Psoas muscle (tissue), 8 donors: ENCODE data around the gene TOE1. TPM values are rescaled to one million over a fixed set of nuclear protein-coding genes. Genes with fewer than 3 reads are reported as not detected.
A peak's percentile ranks its signal among the peaks of the same experiment; 100 is the strongest.

Experiments
- ATAC-seq, 4 donors: fragments of 200-7000 bp; cut with Tn5 transposase; one replicate each; pipeline ENCODE4 v1.9.1; 2020; ENCODE audit warnings: moderate library complexity in 3 of 4, mild to moderate bottlenecking in 2 of 4
- DNase-seq, 2 donors: peaks; one replicate each; pipeline ENCODE4 v3.0.0-alpha.2; 2020
- H3K27ac ChIP-seq: fragments of 200-600 bp; one replicate; pipeline ENCODE4 v1.8.0; 2022
- H3K27me3 ChIP-seq, 3 donors: fragments of 200-600 bp in 1 of 3; one replicate each; pipeline versions ENCODE4 v1.6.1 to v1.8.0; 2013 to 2022; ENCODE audit warnings: low read length in 2 of 3, mild to moderate bottlenecking in 2 of 3, moderate library complexity in 1 of 3; ENCODE audit not compliant: insufficient read depth in 3 of 3
- H3K36me3 ChIP-seq, 2 donors: fragments of 200-600 bp in 1 of 2; one replicate each; pipeline versions ENCODE4 v1.6.1 to v1.8.0; 2013 to 2022; ENCODE audit warnings: low read depth in 1 of 2, mild to moderate bottlenecking in 1 of 2, moderate library complexity in 1 of 2; ENCODE audit not compliant: insufficient read depth in 1 of 2
- H3K4me1 ChIP-seq: fragments of 200-600 bp; one replicate; pipeline ENCODE4 v1.8.0; 2022
- H3K4me3 ChIP-seq: fragments of 200-600 bp; one replicate; pipeline ENCODE4 v1.8.0; 2022; ENCODE audit warnings: mild to moderate bottlenecking
- H3K9me3 ChIP-seq: fragments of 200-600 bp; one replicate; pipeline ENCODE4 v1.8.0; 2022
- CTCF ChIP-seq: fragments of 200-600 bp; IDR thresholded peaks from one replicate; pipeline ENCODE4 v1.8.0; 2022; ENCODE audit warnings: antibody characterized with exemption
- WGBS, 3 donors: extraction: QIAGEN DNeasy Blood & Tissue Kit; methylation state at CpG; one replicate each; pipeline versions ENCODE4 v1.1.6 to v1.1.7; 2013; 5-methylcytosine and 5-hydroxymethylcytosine counted together
- intact Hi-C, 2 donors: fragments of 100-400 bp; cut with DNase I; formaldehyde crosslinking; loops; one replicate each; pipeline versions ENCODE4 v1.11.0 to v1.14.2; 2022
- polyA plus RNA-seq, 3 donors: library from polyadenylated mRNA; stranded (reverse); fragments of 200-250 nt; gene quantifications; one replicate each; pipeline ENCODE4 v1.2.3, GENCODE V29; 2013
- total RNA-seq, 4 donors: library from RNA; stranded (reverse); fragmentation: NEBNext Ultra II Directional in 2 of 4; extraction: Animal tissue kit (Norgen Biotek cat#: 25700) in 2 of 4; gene quantifications; one replicate each; pipeline versions ENCODE4 v1.2.1 to v1.2.4, GENCODE V29; 2021 to 2023
- donor health status: healthy with polysubstance abuse.
- donor health status: DM: no; HTN: no; CAD: no; lungs with moderate emphysema.
- donor health status: Bipolar disorder and iron deficiency.
- donor health status: healthy.
- donor health status: DM: yes; HTN: yes; CAD: no.
- donor health status: DM: no; HTN: no; CAD: no.
- donor health status: DM: no; HTN: no; CAD: no.
- donor health status: DM: yes; HTN: yes; CAD: no.

The TOE1 gene
- total and polyA plus RNA-seq, 7 donors, result 2.7 to 6.7 (median 3.9) TPM

DNA sequence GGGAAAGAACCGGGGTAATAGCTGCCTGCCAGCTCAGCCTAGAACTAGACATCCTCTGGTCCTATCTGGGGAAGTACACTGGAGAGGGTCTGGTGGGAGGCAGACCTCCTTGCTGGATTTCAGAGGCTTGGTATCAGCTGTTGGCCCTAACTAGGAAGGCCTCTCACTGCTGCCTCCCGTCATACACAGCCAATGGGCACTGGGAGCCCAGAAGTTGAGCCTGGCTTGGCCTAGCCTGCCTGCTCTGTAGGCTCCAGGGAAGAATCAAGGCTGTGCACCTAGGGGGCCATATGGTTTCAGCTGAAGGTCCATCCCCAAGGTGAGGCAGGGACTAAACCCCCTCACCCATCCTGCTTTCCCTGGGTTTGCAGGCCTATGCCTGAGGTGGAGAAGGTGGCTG, 4.5 kb downstream of the TOE1 start:
- DNase-seq, result no peak
- no peaks in the 10 kb centered on the region for H3K27me3 ChIP-seq
- no peak for ATAC-seq
- H3K4me3 ChIP-seq, result no peak overlapping the region
- H3K9me3 ChIP-seq, result no peaks in the 10 kb centered on the region
- no peak overlapping the region for H3K27ac ChIP-seq
- H3K4me1 ChIP-seq, result peaks cover 43% of the 10 kb centered on the region
- TF ChIP-seq CTCF, result no peak
- 86 to 96% (median 89%) methylated on average over 2 of the region's 2 CpGs for WGBS, 3 donors
- intact Hi-C loops, result no loop called here
- H3K36me3 ChIP-seq, result peaks cover 8 to 49% of the 10 kb centered on the region in 2 donors

DNA sequence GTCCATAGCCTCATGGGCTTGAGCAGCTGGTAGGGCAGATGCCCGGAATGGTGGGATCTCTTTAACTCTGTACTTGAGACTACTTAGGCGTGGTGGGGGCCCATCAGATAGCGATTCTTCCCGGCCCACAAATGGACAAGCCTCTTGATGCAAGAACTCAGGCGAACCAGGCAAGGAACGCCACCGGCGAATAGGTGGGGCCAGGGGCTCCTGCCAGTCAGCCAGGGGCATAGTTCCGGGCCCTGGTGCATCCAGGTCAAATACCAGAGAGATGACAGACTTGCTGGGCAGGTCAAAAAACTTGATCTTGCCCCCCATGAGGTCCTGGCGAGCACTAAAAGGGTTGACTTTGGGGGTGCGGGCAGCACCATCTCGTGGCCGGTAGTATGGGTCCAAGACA, 5.0 kb downstream of the TOE1 start:
- Histone ChIP-seq H3K36me3 (peaks cover 8 to 49% of the 10 kb centered on the region in 2 donors), H3K4me1 (peaks cover 48% of the 10 kb centered on the region), H3K27me3 (no peaks in the 10 kb centered on the region), H3K4me3 (no peak overlapping the region), H3K9me3 (no peaks in the 10 kb centered on the region), H3K27ac (no peak overlapping the region)
- intact Hi-C loops, result no loop called here
- DNase-seq (no peak), ATAC-seq (no peak)
- 95% methylated on average over 13 of the region's 13 CpGs for WGBS, 3 donors
- no peak for TF ChIP-seq CTCF

- Histone ChIP-seq H3K9me3 (no peaks in the 10 kb centered on the region), H3K4me3 (no peak overlapping the region), H3K27ac (no peak overlapping the region), H3K36me3 (peaks cover 8 to 47% of the 10 kb centered on the region in 2 donors), H3K4me1 (peaks cover 43% of the 10 kb centered on the region), H3K27me3 (no peaks in the 10 kb centered on the region)
- ATAC-seq (no peak), DNase-seq (no peak)
- no peak for TF ChIP-seq CTCF
- 78 to 100% (median 83%) methylated on average over 2 of the region's 2 CpGs for WGBS, 3 donors
- intact Hi-C loops, result no loop called here
Observed at GRCh38 chr1:45346473-45346872, 6.5 kb downstream of the TOE1 start.

DNA sequence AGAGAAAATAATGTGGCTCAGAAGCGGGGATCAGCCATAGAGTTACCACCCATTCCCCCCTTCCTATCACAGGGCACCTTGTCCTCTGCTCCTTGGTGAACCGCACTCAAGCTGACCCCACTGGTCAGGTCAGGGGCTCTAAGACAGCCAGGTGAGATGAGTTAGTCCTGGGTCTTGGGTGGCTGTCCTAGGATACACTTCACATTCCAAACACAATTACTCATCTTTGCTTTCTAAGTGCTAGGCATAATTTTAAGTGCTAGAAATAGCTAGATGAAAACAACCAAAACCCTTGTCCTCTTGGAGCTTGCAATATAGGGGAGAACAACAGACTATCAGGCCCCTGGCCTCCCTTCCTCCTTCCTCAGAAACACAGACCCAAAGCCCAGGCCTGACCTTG, 8.1 kb downstream of the TOE1 start:
- peaks cover 39% of the 10 kb centered on the region for H3K4me1 ChIP-seq
- no peak for TF ChIP-seq CTCF
- H3K4me3 ChIP-seq, result peak overlapping the region; percentile 41
- ATAC-seq (peak in 3 of 4 donors; percentile 28 to 37 (median 30)), DNase-seq (no peak)
- 67 to 72% (median 71%) methylated on average over 2 of the region's 2 CpGs for whole genome bisulfite sequencing, 3 donors
- H3K9me3 ChIP-seq, result no peaks in the 10 kb centered on the region
- H3K36me3 ChIP-seq, result peaks cover 0 to 31% of the 10 kb centered on the region in 2 donors
- intact Hi-C loops, result no loop called here
- H3K27me3 ChIP-seq, result no peaks in the 10 kb centered on the region
- peak overlapping the region; percentile 80 for H3K27ac ChIP-seq

DNA sequence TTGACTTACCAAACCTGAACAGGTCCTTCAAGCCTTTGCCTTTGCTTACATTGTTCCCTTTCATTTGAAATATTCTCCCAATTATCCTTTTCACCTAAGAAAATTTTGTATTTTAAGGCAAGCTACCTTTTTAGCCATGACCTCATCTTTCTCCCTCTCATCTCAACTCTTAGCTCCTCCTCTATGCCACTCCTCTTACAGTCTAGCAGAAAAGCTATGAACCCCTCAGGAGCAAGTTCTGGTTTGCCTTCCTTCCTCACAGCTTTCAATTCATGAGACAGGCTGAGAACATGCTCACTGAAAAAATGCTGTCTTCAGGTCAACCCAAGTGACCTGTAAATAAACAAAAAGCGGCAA, 8.6 kb downstream of the TOE1 start:
- Histone ChIP-seq H3K4me1 (peaks cover 44% of the 10 kb centered on the region), H3K27ac (peak overlapping the region; percentile 80), H3K4me3 (peak overlapping the region; percentile 41), H3K36me3 (peaks cover 0 to 26% of the 10 kb centered on the region in 2 donors), H3K9me3 (no peaks in the 10 kb centered on the region), H3K27me3 (no peaks in the 10 kb centered on the region)
- TF ChIP-seq CTCF, result no peak
- ATAC-seq (peak; percentile 7 to 44 (median 28)), DNase-seq (no peak)
- intact Hi-C loops, result no loop called here
- WGBS, 3 donors, result 0 to 10% (median 7%) methylated on average over 1 of the region's 1 CpG
